ENCODE results near the gene AK8.
"Not testable (repeated sequence)": the region's sequence is repeated elsewhere in the genome, so short reads cannot be mapped to it uniquely, and the experiment has no call there.

The AK8 gene

DNA sequence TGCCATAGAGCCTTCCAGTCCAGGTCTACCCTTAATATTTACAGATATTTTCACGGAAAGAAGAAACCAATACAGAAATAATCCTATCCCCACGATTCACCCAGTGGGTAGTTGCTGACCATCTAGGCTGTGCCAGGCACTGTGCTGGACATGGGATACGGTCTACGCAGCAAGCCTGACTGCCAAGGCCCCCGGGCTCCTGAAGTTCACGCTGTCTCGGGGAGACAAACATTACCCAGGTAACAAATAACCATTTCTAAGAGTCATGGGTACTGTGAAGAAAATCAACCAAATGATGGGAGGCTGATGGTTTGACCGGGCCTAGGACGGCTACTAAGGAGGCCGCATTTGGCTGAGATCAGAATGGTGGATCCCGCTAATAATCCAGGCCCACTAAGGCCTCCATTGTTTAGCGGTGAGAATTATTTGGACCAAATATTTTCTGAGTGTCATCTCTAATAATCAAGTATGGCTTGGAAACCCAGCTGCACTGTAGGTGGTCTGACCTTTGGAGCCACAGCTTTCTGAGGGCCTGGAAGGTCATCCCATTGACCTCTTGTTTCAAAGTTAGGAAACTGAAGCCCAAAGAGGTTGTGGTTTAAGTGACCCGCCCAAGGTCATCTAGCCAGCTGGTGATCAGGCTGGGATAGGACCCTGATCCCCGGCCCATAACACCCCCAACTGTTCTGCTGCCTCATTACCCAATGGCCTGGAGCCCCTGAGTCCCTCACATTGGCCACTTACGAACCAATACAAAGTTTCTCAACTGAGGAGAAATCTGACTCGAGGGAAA lies 82.4 kb downstream of the AK8 start:
- no peak for DNase-seq

DNA sequence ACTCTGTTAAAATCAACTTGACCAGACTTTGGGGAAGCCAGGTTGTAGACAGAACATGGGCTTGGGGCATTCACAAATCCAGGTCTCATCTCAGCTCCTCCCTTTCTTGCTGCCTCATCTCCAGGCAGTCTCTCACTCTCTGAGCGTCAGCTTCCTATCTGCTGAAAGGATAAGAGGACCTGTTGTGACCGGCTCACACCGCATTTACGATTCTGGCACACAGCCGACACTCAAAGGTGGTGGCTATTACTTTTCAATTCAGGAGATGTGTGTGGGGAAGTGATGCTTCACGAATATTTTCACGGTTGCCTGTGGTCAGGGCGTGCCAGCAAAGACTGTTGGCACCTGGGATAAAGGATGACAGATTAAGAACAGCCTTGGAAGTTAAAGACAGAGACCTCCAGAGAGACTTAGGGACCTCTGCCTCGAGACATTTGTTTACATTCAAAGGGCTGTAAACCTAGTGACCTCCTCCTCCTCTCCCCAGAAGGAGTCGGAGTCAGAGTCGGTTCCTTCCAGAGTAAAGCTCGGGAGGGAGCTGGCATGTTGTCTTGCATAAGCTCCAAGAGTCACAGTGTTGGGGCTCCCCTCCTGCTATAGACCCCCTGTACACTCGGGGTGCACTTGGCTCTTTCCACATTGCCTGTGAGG lies 83.2 kb downstream of the AK8 start:
- no peak for DNase-seq

- no peak for DNase-seq
Observed at GRCh38 chr9:132793606-132794580, 84.2 kb downstream of the AK8 start.

GRCh38 chr9:132792547-132792946 lies 85.5 kb downstream of the AK8 start:
- no peak for DNase-seq

GRCh38 chr9:132791699-132792240 lies 86.3 kb downstream of the AK8 start:
- no peak for DNase-seq

- no peak for DNase-seq
Observed at GRCh38 chr9:132789719-132790118, 88.4 kb downstream of the AK8 start.

GRCh38 chr9:132788378-132788777 lies 89.7 kb downstream of the AK8 start:
- DNase-seq = no peak

GRCh38 chr9:132787748-132788159 lies 90.3 kb downstream of the AK8 start:
- no peak for DNase-seq

DNA sequence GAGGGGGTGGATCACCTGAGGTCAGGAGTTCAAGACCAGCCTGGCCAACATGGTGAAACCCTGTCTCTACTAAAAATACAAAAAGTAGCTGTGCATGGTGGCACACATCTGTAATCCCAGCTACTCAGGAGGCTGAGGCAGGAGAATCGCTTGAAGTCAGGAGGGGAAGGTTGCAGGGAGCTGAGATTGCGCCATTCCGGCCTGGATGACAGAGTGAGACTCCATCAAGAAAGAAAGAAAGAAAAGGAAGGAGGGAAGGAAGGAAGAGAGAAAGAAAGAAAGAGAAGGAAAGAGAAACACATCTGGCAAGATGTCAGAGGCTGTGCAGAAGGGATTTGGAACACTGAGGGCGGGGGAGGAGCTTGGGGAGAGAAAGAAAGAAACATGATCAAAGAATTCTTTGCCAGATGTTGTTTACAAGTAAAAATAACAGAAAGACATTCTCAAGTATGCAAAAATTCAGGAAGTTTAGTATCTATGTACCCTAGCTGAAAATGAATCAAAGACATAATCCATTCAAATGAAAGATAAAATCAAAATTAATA lies 93.7 kb downstream of the AK8 start:
- no peak for DNase-seq

DNA sequence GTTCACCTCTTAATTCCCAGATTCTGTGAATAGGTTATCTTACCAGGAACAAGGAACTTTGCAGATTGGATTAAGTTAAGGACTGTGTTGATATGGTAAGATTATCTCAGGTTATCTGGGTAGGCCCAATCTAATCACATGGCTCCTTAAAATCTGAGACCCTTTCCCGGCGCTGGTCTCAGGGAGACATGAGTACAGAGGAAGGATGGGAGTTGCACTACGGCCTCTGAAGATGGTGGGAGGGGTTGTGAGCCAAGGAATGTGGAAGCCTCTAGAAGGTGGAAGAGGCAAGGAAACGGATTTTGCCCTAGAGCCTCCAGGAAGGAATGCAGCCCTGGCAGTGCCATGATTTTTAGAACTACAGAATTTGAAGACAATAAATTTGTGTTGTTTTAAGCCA lies 95.1 kb downstream of the AK8 start:
- no peak for DNase-seq

DNA sequence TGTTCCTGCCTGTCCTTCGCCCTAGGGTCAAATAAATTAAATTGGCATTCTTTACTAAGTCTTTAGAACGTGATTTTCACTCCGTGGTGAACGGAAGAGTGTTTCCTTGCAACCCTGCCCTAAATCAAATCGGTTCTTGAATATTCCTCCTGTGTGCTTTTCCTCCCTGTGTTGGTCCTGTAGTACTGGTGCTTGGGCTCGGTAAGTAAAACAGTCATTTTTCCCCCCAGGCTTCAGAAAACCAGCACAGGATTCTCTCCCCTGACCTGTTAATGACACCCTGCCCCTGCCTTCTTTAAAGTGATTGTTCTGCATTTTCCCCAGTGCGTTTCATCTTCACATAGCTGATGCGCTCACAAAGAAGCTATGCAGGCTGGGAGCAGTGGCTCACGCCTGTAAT lies 96.0 kb downstream of the AK8 start:
- DNase-seq = no peak

DNA sequence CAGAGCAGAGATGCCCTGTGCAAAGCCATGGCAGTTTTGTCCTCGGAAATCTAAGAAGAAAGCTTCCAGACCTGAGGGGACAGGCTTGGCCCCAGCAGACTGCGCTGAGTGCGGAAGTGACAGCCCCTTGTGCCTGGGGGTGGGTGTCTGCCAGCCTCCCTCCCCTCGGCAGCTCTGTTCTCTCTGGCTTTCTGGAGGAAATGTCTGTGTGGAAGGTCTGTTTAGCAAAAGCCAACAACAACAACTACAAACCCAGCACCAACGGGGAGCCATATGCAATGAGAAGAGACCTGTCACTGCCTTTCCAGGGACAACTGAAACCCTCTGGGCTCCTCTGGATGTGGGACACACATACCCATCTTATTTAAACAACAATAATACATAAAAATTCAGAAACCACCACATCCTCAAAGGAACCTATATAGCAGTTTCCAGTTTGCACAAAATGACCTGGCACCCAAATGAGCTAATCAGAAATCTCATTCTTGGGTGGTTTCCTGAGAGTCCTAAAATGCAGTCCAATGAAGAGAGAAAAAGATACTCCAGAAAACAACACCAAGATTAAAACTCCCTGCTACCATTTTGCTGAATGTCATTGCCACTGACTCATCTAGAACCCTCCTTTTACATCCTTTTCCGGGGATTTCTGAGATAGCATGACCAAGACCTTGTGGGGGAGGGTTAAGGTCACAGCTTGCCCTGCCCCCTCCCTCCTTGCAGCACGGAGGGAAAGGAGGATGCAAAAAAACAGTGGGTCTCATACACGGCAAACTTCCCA lies 97.7 kb downstream of the AK8 start:
- DNase-seq = no peak

GRCh38 chr9:132776891-132777290 lies 101.2 kb downstream of the AK8 start:
- DNase-seq = no peak

GRCh38 chr9:132776268-132776667 lies 101.8 kb downstream of the AK8 start:
- DNase-seq = no peak

- DNase-seq = no peak
Observed at GRCh38 chr9:132775720-132776119, 102.4 kb downstream of the AK8 start.

GRCh38 chr9:132774886-132775285 lies 103.2 kb downstream of the AK8 start:
- no peak for DNase-seq

DNA sequence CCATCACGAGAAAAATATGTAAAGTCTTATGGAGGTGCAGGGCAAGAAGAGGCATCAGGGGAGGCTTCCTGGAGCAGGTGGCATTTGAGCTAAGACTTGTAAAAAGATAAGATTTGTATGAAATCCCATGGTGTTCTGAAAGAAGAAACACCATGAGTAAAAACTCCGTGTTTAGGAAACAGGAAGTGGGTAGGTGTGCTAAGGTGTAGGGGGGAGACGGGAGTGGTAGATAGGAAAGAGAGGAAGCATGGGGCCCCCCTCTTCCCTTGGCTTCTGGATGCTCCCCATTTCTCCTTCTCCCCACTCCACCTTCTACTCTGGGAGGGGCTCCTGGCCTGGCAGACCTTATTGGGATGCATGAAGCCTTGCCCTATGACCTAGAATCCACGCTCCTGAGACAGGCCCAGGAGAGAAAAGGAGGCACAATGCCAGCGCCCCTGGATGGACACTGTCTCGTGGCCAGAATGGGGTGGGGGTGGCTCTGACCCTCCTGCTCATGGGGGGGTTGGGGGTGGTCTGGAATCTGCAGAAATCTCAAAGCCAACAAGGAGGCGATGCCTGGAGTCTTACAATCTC lies 104.2 kb downstream of the AK8 start:
- DNase-seq = no peak

DNA sequence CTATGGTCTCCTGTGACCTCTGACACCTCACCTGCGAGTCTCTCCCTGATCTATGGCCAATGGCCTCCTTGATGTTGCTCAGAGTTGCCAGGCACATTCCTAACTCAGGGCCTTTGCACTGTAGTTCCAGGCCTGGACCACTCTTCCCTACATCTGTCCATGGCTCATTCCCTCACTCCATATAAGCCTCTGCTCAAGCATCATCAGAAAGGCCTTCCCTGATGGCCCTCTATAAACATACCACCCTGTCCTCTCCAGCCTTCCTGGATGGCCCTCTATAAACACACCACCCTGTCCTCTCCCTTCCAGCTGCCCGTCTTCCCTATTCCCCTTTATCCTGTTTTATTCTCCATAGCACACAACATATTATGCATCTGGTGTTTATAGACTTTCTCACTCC lies 105.0 kb downstream of the AK8 start:
- DNase-seq = no peak

DNA sequence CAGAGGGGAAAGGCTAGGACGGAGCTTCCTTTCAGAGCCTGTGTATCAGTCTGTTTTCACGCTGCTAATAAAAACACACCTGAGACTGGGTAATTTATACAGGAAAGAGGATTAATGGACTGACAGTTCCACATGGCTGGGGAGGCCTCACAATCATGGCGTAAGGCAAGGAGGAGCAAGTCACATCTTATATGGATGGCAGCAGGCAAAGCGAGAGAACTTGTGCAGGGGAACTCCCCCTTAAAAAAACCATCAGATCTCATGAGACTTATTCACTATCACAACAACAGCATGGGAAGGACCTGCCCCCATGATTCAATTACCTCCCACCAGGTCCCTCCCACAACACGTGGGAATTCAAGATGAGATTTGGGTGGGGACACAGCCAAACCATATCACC lies 106.3 kb downstream of the AK8 start:
- not testable (repeated sequence) for DNase-seq

GRCh38 chr9:132770770-132771310 lies 107.2 kb downstream of the AK8 start:
- no peak for DNase-seq

Data from NCI-H1436 (cell line).